Lung (tissue), 12 donors: ENCODE results near the gene DHRS4L2. TPM values are rescaled to one million over a fixed set of nuclear protein-coding genes. Genes with fewer than 3 reads are reported as not detected.
"Not testable (repeated sequence)": the region's sequence is repeated elsewhere in the genome, so short reads cannot be mapped to it uniquely, and the experiment has no call there.

Experiments used
- ATAC-seq: fragments of 200-7000 bp; cut with Tn5 transposase; one replicate; pipeline ENCODE4 v1.9.1; 2020; ENCODE audit warnings: moderate number of reproducible peaks; ENCODE audit not compliant: insufficient read depth, low FRiP score
- DNase-seq, 3 donors: peaks; one replicate each; pipeline ENCODE4 v3.0.0-alpha.2; 2013 to 2017
- H3K27ac ChIP-seq, 2 donors: one replicate each; pipeline ENCODE4 v1.5.1; 2013; ENCODE audit warnings: mild to moderate bottlenecking in 2 of 2, moderate library complexity in 2 of 2, control low read depth in 1 of 2, inconsistent platforms in 1 of 2, low read depth in 1 of 2, low read length in 1 of 2
- H3K27me3 ChIP-seq, 3 donors: one replicate each; pipeline ENCODE4 v1.5.1; 2013; ENCODE audit warnings: low read length in 2 of 3; ENCODE audit not compliant: control insufficient read depth in 3 of 3, insufficient read depth in 3 of 3
- H3K36me3 ChIP-seq, 4 donors: one replicate each; pipeline ENCODE4 v1.5.1; 2013; ENCODE audit warnings: low read length in 4 of 4, mild to moderate bottlenecking in 1 of 4, moderate library complexity in 1 of 4; ENCODE audit not compliant: control insufficient read depth in 4 of 4, insufficient read depth in 4 of 4
- H3K4me1 ChIP-seq, 5 donors: one replicate each; pipeline ENCODE4 v1.5.1; 2013; ENCODE audit warnings: low read length in 5 of 5, mild to moderate bottlenecking in 2 of 5, moderate library complexity in 1 of 5; ENCODE audit not compliant: control insufficient read depth in 5 of 5, insufficient read depth in 5 of 5
- H3K4me3 ChIP-seq: one replicate; pipeline ENCODE4 v1.5.1; 2013; ENCODE audit warnings: mild to moderate bottlenecking, control low read depth, moderate library complexity
- H3K9ac ChIP-seq, 2 donors: one replicate each; pipeline ENCODE4 v1.5.1; 2013; ENCODE audit warnings: low read length in 2 of 2, control low read depth in 1 of 2; ENCODE audit not compliant: insufficient read depth in 1 of 2
- H3K9me3 ChIP-seq, 4 donors: one replicate each; pipeline ENCODE4 v1.5.1; 2013; ENCODE audit warnings: low read length in 3 of 4, mild to moderate bottlenecking in 1 of 4, moderate library complexity in 1 of 4; ENCODE audit not compliant: control insufficient read depth in 4 of 4, insufficient read depth in 3 of 4
- WGBS, 2 donors: extraction: QIAGEN DNeasy Blood & Tissue Kit; methylation state at CpG; one replicate each; pipeline ENCODE4 v1.1.7; 2013; 5-methylcytosine and 5-hydroxymethylcytosine counted together
- polyA plus RNA-seq, 2 donors: library from polyadenylated mRNA; stranded (reverse); fragments of 200-250 nt; gene quantifications; one replicate each; pipeline ENCODE4 v1.2.1, GENCODE V29; 2013
- total RNA-seq, 2 donors: library from RNA; depleted of rRNA in 1 of 2; stranded (reverse); fragments of >200 nt in 1 of 2; gene quantifications; one replicate each; pipeline ENCODE4 v1.2.1, GENCODE V29; 2014 to 2021
- TF ChIP-seq, protein P1 (sequence below): IDR thresholded peaks from 2 replicates; pipeline ENCODE4 v1.5.1; 2012; ENCODE audit warnings: mild to moderate bottlenecking; ENCODE audit errors: control extremely low read depth, extremely low read depth
- donor health status: control.
- donor health status: control.
- donor health status: Bipolar disorder and iron deficiency.
- donor health status: healthy.
- donor health status: DM: yes; HTN: yes; CAD: no.

DHRS4L2 gene
- total and polyA plus RNA-seq, 4 donors: 17.0 to 44.7 (median 29.8) TPM

DNA sequence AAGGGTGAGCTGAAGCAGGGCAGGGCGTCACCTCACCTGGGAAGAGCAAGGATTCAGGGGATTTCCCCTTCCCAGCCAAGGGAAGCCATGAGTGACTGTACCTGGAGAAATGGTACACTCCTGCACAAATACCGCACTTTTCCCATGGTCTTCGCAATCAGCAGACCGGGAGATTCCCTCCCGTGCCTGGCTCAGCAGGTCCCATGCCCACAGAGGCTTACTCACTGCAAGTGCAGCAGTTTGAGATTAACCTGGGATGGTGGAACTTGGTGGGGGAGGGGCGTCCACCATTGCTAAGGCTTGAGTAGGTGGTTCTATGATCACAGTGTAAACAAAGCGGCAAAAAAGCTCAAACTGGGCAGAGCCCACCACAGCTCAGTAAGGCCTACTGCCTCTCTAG lies 46.1 kb upstream of the DHRS4L2 start:
- DNase-seq (no peak), ATAC-seq (no peak)
- Histone ChIP-seq H3K36me3 (peaks cover 0 to 11% (median 4%) of the 10 kb centered on the region in 4 donors), H3K27ac (no peak overlapping the region), H3K4me1 (no peaks in the 10 kb centered on the region), H3K9me3 (no peaks in the 10 kb centered on the region), H3K9ac (no peak overlapping the region), H3K4me3 (no peak overlapping the region), H3K27me3 (no peaks in the 10 kb centered on the region)
- TF ChIP-seq, protein P1, sequence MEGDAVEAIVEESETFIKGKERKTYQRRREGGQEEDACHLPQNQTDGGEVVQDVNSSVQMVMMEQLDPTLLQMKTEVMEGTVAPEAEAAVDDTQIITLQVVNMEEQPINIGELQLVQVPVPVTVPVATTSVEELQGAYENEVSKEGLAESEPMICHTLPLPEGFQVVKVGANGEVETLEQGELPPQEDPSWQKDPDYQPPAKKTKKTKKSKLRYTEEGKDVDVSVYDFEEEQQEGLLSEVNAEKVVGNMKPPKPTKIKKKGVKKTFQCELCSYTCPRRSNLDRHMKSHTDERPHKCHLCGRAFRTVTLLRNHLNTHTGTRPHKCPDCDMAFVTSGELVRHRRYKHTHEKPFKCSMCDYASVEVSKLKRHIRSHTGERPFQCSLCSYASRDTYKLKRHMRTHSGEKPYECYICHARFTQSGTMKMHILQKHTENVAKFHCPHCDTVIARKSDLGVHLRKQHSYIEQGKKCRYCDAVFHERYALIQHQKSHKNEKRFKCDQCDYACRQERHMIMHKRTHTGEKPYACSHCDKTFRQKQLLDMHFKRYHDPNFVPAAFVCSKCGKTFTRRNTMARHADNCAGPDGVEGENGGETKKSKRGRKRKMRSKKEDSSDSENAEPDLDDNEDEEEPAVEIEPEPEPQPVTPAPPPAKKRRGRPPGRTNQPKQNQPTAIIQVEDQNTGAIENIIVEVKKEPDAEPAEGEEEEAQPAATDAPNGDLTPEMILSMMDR: no peak
- 87 to 89% methylated on average over 7 of the region's 7 CpGs for WGBS, 2 donors

DNA sequence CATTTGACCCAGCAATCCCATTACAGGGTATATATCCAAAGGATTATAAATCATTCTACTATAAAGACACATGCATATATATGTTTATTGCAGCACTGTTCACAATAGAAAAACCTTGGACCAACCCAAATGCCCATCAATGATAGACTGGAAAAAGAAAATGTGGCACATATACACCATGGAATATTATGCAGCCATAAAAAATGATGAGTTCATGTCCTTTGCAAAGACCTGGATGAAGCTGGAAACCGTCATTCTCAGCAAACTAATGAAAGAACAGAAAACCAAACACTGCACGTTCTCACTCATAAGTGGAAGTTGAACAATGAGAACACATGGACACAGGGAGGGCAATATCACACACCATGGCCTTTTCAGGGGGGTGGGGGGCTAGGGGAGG lies 39.7 kb upstream of the DHRS4L2 start:
- H3K27ac ChIP-seq, H3K36me3 ChIP-seq, ATAC-seq, H3K9me3 ChIP-seq, H3K4me3 ChIP-seq, DNase-seq, H3K27me3 ChIP-seq, H3K9ac ChIP-seq, H3K4me1 ChIP-seq: not testable (repeated sequence)
- 71 to 76% methylated on average over 2 of the region's 2 CpGs for WGBS, 2 donors

DNA sequence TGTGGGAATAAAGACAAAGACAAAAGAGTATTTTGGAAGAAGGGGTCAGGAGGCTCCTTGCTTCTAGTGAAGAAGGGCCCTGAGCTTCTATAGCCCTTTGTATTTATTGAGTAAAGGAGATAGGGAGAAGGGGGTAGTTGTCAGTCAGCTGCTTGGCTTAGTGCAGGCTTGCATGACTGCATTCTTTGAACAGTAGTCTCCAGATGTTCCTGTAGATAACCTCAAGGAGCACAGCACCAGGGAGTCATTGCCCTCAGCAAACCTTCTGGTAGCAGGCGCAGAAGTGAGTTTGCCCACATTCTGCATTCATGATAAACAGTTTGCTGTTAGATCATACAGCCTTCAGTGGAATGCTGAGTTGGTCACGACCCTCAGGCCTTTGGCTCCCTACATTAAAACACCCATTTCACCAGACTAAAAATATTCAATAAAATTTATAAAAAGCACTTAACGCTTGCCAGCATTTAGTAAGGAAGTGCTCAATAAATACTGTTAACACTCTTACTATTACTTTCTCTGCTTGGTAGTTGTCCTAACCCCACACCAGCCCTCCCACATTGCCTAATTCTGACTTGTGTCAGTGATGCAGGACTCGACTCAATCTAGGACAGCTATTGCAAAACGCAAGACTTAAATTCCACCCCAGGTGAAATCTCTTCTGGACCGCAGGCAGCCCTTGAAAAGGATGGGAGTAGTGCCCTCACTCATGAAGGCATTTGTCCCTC lies 38.2 kb upstream of the DHRS4L2 start:
- H3K27me3 ChIP-seq: no peaks in the 10 kb centered on the region
- no peak overlapping the region for H3K4me3 ChIP-seq
- H3K9me3 ChIP-seq: no peaks in the 10 kb centered on the region
- TF ChIP-seq, protein P1: no peak
- H3K4me1 ChIP-seq: peaks cover 0 to 8% (median 4%) of the 10 kb centered on the region in 5 donors
- H3K27ac ChIP-seq: no peak overlapping the region
- 84 to 94% methylated on average over 6 of the region's 6 CpGs for WGBS, 2 donors
- no peak for ATAC-seq
- no peak overlapping the region for H3K9ac ChIP-seq
- H3K36me3 ChIP-seq: peaks cover 0 to 3% (median 0%) of the 10 kb centered on the region in 4 donors
- DNase-seq: no peak

DNA sequence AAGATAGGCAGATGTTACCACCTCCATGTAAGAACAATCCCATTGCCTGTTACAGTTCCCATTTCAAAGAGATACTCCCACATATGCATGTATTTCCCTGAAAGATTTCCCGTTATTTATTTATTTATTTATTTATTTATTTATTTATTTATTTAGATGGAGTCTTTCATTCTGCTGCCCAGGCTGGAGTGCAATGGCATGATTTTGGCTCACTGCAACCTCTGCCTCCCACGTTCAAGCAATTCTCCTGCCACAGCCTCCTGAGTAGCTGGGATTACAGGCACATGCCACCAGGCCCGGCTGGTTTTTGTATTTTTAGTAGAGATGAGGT lies 37.6 kb upstream of the DHRS4L2 start:
- DNase-seq, H3K27me3 ChIP-seq, H3K4me1 ChIP-seq, H3K36me3 ChIP-seq, H3K9ac ChIP-seq, H3K9me3 ChIP-seq, H3K4me3 ChIP-seq, ATAC-seq, H3K27ac ChIP-seq: not testable (repeated sequence)
- WGBS, 2 donors: 92 to 96% methylated on average over 3 of the region's 3 CpGs
